Tibial nerve (tissue), 3 donors: Measurements from ENCODE around the gene IL16.

Source experiments
- POLR2A ChIP-seq, 2 donors: fragments of 450-650 bp; IDR thresholded peaks; one replicate each; pipeline ENCODE4 v1.6.1; 2017; ENCODE audit warnings: antibody characterized with exemption in 2 of 2, mild to moderate bottlenecking in 2 of 2, moderate library complexity in 2 of 2
- TF ChIP-seq, protein P1 (sequence below), 5 experiments: fragments of 200-600 bp in 3 of 5; fragments of 450-650 bp in 2 of 5; sonication (generic) in 3 of 5; IDR thresholded peaks; one replicate each; pipeline ENCODE4 v1.5.1; 2016 to 2019; ENCODE audit warnings: antibody characterized with exemption in 5 of 5, mild to moderate bottlenecking in 3 of 5, moderate library complexity in 2 of 5

DNA sequence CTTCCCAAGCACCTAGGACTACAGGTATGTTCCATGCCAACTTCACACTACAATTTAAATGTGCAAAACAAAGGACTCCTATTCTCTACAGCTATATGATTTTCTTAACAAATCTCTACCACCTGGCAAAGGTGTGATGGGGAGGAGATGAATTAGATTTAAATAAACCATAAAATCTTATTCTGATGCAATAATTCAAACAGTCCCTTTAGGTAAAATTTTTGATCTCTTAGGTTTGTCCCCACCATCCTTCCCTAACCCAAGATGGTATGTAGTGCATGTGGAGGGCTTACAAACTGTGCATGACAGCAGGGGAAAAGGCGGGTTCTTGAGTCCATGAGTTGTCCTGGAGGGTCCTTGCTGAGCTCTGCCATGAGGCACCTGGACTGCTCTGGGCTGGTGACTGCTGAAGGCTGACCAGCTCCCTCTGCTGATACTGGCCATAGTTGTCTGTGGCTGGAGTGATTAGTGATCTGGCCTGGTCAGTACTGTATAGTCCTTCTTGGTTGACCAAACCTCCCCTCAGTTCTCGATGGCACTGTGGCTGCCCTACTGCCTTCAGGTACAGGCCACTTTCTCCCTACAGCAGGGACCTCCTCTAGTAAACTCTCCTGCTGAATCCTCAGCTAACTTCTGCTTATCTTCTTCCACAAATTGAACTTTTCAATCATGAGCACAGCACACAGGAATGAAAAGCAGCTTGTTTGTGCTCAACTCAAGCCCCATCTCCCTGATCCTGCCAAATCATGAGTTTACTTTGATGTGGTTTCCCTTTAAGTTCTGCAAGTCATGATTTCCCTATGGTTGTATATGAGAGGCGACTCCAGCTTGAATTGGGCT, 32.5 kb upstream of the IL16 start:
- TF ChIP-seq, protein P1, sequence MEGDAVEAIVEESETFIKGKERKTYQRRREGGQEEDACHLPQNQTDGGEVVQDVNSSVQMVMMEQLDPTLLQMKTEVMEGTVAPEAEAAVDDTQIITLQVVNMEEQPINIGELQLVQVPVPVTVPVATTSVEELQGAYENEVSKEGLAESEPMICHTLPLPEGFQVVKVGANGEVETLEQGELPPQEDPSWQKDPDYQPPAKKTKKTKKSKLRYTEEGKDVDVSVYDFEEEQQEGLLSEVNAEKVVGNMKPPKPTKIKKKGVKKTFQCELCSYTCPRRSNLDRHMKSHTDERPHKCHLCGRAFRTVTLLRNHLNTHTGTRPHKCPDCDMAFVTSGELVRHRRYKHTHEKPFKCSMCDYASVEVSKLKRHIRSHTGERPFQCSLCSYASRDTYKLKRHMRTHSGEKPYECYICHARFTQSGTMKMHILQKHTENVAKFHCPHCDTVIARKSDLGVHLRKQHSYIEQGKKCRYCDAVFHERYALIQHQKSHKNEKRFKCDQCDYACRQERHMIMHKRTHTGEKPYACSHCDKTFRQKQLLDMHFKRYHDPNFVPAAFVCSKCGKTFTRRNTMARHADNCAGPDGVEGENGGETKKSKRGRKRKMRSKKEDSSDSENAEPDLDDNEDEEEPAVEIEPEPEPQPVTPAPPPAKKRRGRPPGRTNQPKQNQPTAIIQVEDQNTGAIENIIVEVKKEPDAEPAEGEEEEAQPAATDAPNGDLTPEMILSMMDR (IDR thresholded peaks at IDR 0.05) = no peak
- no peak for TF ChIP-seq POLR2A (IDR thresholded peaks at IDR 0.05)
